HepG2 (cell line): ENCODE data around the gene RASSF7. TPM values are rescaled to one million over a fixed set of nuclear protein-coding genes. Genes with fewer than 3 reads are reported as not detected.

Source experiments
- ATAC-seq: fragments of 200-7000 bp; cut with Tn5 transposase; 3 replicates; pipeline ENCODE4 v1.9.1; 2020; ENCODE audit warnings: mild to moderate bottlenecking, moderate library complexity
- BruUV-seq: library from RNA; stranded (reverse); fragments of 400-500 nt; replicated peaks from 2 replicates; lab custom pipeline; 2021; lab: Mats Ljungman, UMichigan
- CTCF ChIA-PET: fragments of 300-600 bp; formaldehyde crosslinking; extraction: SDS; loops from one replicate; lab custom pipeline; 2021; ENCODE audit warnings: low total read pairs, inconsistent platforms, low intra/inter-chr PET ratio; lab: Yijun Ruan, JAX
- POLR2A ChIA-PET: fragments of 350-600 bp; sonication (Branson Sonifier 250); formaldehyde crosslinking; loops from one replicate; lab custom pipeline; 2020; ENCODE audit warnings: antibody characterized with exemption, inconsistent platforms; lab: Yijun Ruan, JAX
- DNase-seq: peaks from one replicate; pipeline ENCODE4 v3.0.0-alpha.2; 2015; ENCODE audit warnings: low spot score
- FAIRE-seq: peaks from 3 replicates; lab custom pipeline; 2011; peaks lifted over from hg19 to GRCh38; lab: Jason Lieb, UNC
- H2AFZ ChIP-seq: one replicate; pipeline ENCODE4 v1.6.1; 2011; ENCODE audit warnings: low read length, inconsistent platforms
- H3K27ac ChIP-seq: fragments of 300-600 bp; 3 replicates; pipeline ENCODE4 v1.8.0; 2011; ENCODE audit warnings: mixed run types, mild to moderate bottlenecking, mixed read lengths, low read length, inconsistent platforms; ENCODE audit not compliant: insufficient read depth; ENCODE audit errors: extremely low read length
- H3K27me3 ChIP-seq, 2 experiments: fragments of 200-600 bp in 1 of 2; 2 replicates in 1 of 2; 3 replicates in 1 of 2; pipeline versions ENCODE4 v1.6.0 to v1.8.0; 2011; ENCODE audit warnings: low read length in 2 of 2, mild to moderate bottlenecking in 2 of 2, moderate library complexity in 2 of 2, inconsistent platforms in 1 of 2; ENCODE audit not compliant: insufficient read depth in 2 of 2, control insufficient read depth in 1 of 2
- H3K36me3 ChIP-seq, 2 experiments: fragments of 200-600 bp in 1 of 2; replicated peaks in 1 of 2; 2 replicates in 1 of 2; 3 replicates in 1 of 2; pipeline versions ENCODE4 v1.5.1 to v1.8.0; 2011; ENCODE audit warnings: low read length in 2 of 2, inconsistent platforms in 1 of 2; ENCODE audit not compliant: insufficient read depth in 2 of 2, control insufficient read depth in 1 of 2
- H3K4me1 ChIP-seq: 2 replicates; pipeline ENCODE4 v1.5.1; 2012; ENCODE audit warnings: low read length, inconsistent platforms; ENCODE audit not compliant: insufficient read depth
- H3K4me2 ChIP-seq: 2 replicates; pipeline ENCODE4 v1.6.0; 2011; ENCODE audit warnings: low read depth, low read length, inconsistent platforms
- H3K4me3 ChIP-seq, 3 experiments: fragments of 200-600 bp in 1 of 3; sonication (generic), shearing (Covaris generic) in 1 of 3; replicated peaks in 1 of 3; 2 replicates each; pipeline ENCODE4 v1.5.1; 2011 to 2016; ENCODE audit warnings: low read length in 3 of 3, inconsistent platforms in 2 of 3, low read depth in 2 of 3, mild to moderate bottlenecking in 2 of 3, control low read depth in 1 of 3, mixed read lengths in 1 of 3; ENCODE audit not compliant: insufficient read depth in 1 of 3
- H3K79me2 ChIP-seq: one replicate; pipeline ENCODE4 v1.6.1; 2011; ENCODE audit warnings: low read length, inconsistent platforms; ENCODE audit not compliant: insufficient read depth
- H3K9ac ChIP-seq: 2 replicates; pipeline ENCODE4 v1.6.0; 2011; ENCODE audit warnings: mild to moderate bottlenecking, low read depth, low read length, inconsistent platforms; ENCODE audit not compliant: insufficient read depth
- H3K9me3 ChIP-seq: 2 replicates; pipeline ENCODE4 v1.5.1; 2012; ENCODE audit warnings: mild to moderate bottlenecking, low read length
- H4K20me1 ChIP-seq: 2 replicates; pipeline ENCODE4 v1.6.0; 2011; ENCODE audit warnings: inconsistent platforms, mild to moderate bottlenecking, low read length, moderate library complexity; ENCODE audit not compliant: insufficient read depth
- ATF7 ChIP-seq, 2 experiments: fragments of 450-650 bp in 1 of 2; sonication (generic) in 1 of 2; formaldehyde crosslinking in 1 of 2; IDR thresholded peaks; 2 replicates each; pipeline versions ENCODE4 v1.4.0 to v1.6.1; 2016 to 2020; ENCODE audit warnings: antibody characterized with exemption in 1 of 2, mild to moderate bottlenecking in 1 of 2, missing genetic modification reagents in 1 of 2
- HCFC1 ChIP-seq: fragments of 150-350 bp; IDR thresholded peaks from 2 replicates; pipeline ENCODE4 v1.6.1; 2014; ENCODE audit warnings: low read depth, low read length
- HDAC1 ChIP-seq: sonication (generic); formaldehyde crosslinking; IDR thresholded peaks from 2 replicates; pipeline ENCODE4 v1.5.1; 2020; ENCODE audit warnings: mild to moderate bottlenecking, missing genetic modification reagents
- KDM5B ChIP-seq: sonication (generic); formaldehyde crosslinking; IDR thresholded peaks from 2 replicates; pipeline ENCODE4 v1.4.0; 2020; ENCODE audit warnings: missing genetic modification reagents, mild to moderate bottlenecking, borderline replicate concordance
- MAFK ChIP-seq, 2 experiments: IDR thresholded peaks in 1 of 2; conservative IDR thresholded peaks in 1 of 2; 2 replicates each; pipeline ENCODE4 v1.6.1; 2011; ENCODE audit warnings: improper control_type of control experiment in 2 of 2, low read length in 2 of 2
- NBN ChIP-seq: fragments of 450-650 bp; conservative IDR thresholded peaks from 2 replicates; pipeline ENCODE4 v1.6.1; 2017
- PATZ1 ChIP-seq: sonication (generic); formaldehyde crosslinking; IDR thresholded peaks from 2 replicates; pipeline ENCODE4 v1.4.0; 2020; ENCODE audit warnings: missing genetic modification reagents
- PAX8 ChIP-seq: sonication (generic); formaldehyde crosslinking; IDR thresholded peaks from 2 replicates; pipeline ENCODE4 v1.8.0; 2022; ENCODE audit warnings: mild to moderate bottlenecking, missing genetic modification reagents, borderline replicate concordance
- ZNF589 ChIP-seq: sonication (generic); formaldehyde crosslinking; conservative IDR thresholded peaks from 2 replicates; pipeline ENCODE4 v1.8.0; 2022; ENCODE audit warnings: mild to moderate bottlenecking, moderate library complexity, missing genetic modification reagents
- ZNF768 ChIP-seq: sonication (generic); formaldehyde crosslinking; IDR thresholded peaks from 2 replicates; pipeline ENCODE4 v1.4.0; 2020; ENCODE audit warnings: missing genetic modification reagents
- ZNF879 ChIP-seq: sonication (generic); formaldehyde crosslinking; IDR thresholded peaks from 2 replicates; pipeline ENCODE4 v1.8.1; 2023; ENCODE audit warnings: missing genetic modification reagents
- ZSCAN25 ChIP-seq: sonication (generic); formaldehyde crosslinking; IDR thresholded peaks from 2 replicates; pipeline ENCODE4 v1.8.0; 2022; ENCODE audit warnings: mild to moderate bottlenecking, missing genetic modification reagents
- WGBS: methylation state at CpG from one replicate; pipeline ENCODE4 v1.1.6; 2017; ENCODE audit warnings: low lambda C conversion rate; 5-methylcytosine and 5-hydroxymethylcytosine counted together
- in situ Hi-C: cut with HindIII; loops from 2 replicates; pipeline ENCODE4 v1.10.0; 2017; ENCODE audit warnings: low pct_unique_long_range_greater_than_20kb; ENCODE audit not compliant: extremely low pct_ligation_motif_present
- intact Hi-C: fragments of 100-400 bp; cut with micrococcal nuclease; formaldehyde crosslinking; loops from one replicate; pipeline ENCODE4 v1.10.0; 2022; ENCODE audit not compliant: unreplicated experiment
- polyA plus RNA-seq, 8 experiments: library from polyadenylated mRNA; depleted of rRNA in 3 of 8; stranded (reverse) in 7 of 8; unstranded in 1 of 8; fragments of >200 nt; fragmentation: Illumina TruSeq in 4 of 8; extraction: Trizol in 4 of 8; gene quantifications; 2 replicates each; pipeline versions ENCODE4 v1.2.1 to v1.2.3, GENCODE V29; 2011 to 2016; ENCODE audit warnings: low read depth in 4 of 8, missing spikeins in 1 of 8, mixed read lengths in 1 of 8; ENCODE audit not compliant: insufficient read depth in 1 of 8
- total RNA-seq, 5 experiments: library from RNA; depleted of rRNA; stranded (reverse); fragments of >200 nt; fragmentation: Illumina TruSeq; extraction: Trizol; gene quantifications; 2 replicates each; pipeline ENCODE4 v1.2.3, GENCODE V29; 2016; ENCODE audit warnings: low read depth in 1 of 5
- TF ChIP-seq, protein P1 (sequence below): sonication (generic); formaldehyde crosslinking; IDR thresholded peaks from 2 replicates; pipeline ENCODE4 v1.5.0; 2020; ENCODE audit warnings: mild to moderate bottlenecking, missing genetic modification reagents

The RASSF7 gene
- total and polyA plus RNA-seq, 2 of the 13 experiments (the other 11 are each of a cell fraction or from before 2014, with no cell fraction given): 20.2 to 28.6 TPM

GRCh38 chr11:550746-551085 is 10.1 kb upstream of the RASSF7 start:
- DNase-seq (no peak), FAIRE-seq (no peak), ATAC-seq (peak; percentile 1; the same call in 1 of the 3 replicates)
- H3K36me3 ChIP-seq: no peaks in the 10 kb centered on the region
- H3K9me3 ChIP-seq: no peaks in the 10 kb centered on the region
- H4K20me1 ChIP-seq: no peaks in the 10 kb centered on the region
- H2AFZ ChIP-seq: no peak overlapping the region
- no TSS peak for BruUV-seq
- H3K4me3 ChIP-seq: no peak overlapping the region; a peak in 1 of 6 replicates
- intact Hi-C loops (loop anchor here (10.0 kb wide), 1 partner anchor 64 kb away; the partner anchor contains the start of gene IRF7), in situ Hi-C loops (loop anchor here (10.0 kb wide), 1 partner anchor 74 kb away; the partner anchor contains the start of genes CDHR5 and SCT)
- H3K9ac ChIP-seq: no peak overlapping the region
- H3K79me2 ChIP-seq: no peaks in the 10 kb centered on the region
- ChIA-PET CTCF (no interaction called here), POLR2A (interaction anchor here (0.6 to 1.5 kb wide), 4 partner anchors 9 to 37 kb away, joined by 3 to 5 read pairs (median 4); partner anchors contain the start of gene PHRF1)
- 0% methylated on average over 1 of the region's 5 CpGs for WGBS
- peaks cover 11 to 31% of the 10 kb centered on the region in 2 experiments for H3K27me3 ChIP-seq
- H3K27ac ChIP-seq: no peak overlapping the region
- H3K4me2 ChIP-seq: no peak overlapping the region
- TF ChIP-seq MAFK (conservative IDR thresholded peaks at IDR 0.05 in 1 of 2, IDR thresholded peaks at IDR 0.05 in 1 of 2; ENCODE audit: low read length in 2 of 2) (peak in 1 of 2 experiments; percentile 23; a peak in 1 of 4 replicates), PAX8 (CRISPR knock-in tag) (no peak), KDM5B (CRISPR knock-in tag) (0 out of 2 replicates have a peak, but pooled peaks have one; percentile 28), ATF7 (IDR thresholded peaks at IDR 0.05) (no peak), ATF7 (CRISPR knock-in tag; IDR thresholded peaks at IDR 0.05) (no peak), HCFC1 (no peak), HDAC1 (0 out of 2 replicates have a peak, but pooled peaks have one; percentile 12)
- peaks cover 54% of the 10 kb centered on the region for H3K4me1 ChIP-seq

DNA sequence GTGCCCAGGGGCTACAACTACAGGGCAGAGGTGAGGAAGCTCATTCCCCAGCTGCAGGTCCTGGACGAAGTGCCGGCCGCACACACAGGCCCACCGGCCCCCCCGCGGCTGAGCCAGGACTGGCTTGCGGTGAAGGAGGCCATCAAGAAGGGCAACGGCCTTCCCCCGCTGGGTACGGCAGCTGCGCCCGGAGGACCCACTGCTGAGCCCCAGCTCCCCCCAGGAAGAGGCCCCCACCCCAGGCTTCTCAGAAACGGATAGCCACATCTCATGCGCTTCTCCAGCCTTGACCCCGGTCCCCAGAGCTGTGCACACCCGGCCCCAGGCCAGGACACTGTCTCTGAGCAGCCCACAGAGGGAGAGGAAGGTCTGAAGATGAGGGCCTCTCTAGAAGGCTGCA is 9.6 kb upstream of the RASSF7 start:
- Histone ChIP-seq H3K27ac (no peak overlapping the region), H3K4me3 (peak overlapping the region in 1 of 3 experiments; percentile 50; a peak in 1 of 6 replicates), H2AFZ (no peak overlapping the region), H3K27me3 (peaks cover 11 to 31% of the 10 kb centered on the region in 2 experiments), H3K36me3 (no peaks in the 10 kb centered on the region), H3K9ac (no peak overlapping the region), H4K20me1 (no peaks in the 10 kb centered on the region), H3K4me2 (peak overlapping the region; percentile 50), H3K9me3 (no peaks in the 10 kb centered on the region), H3K79me2 (no peaks in the 10 kb centered on the region), H3K4me1 (peaks cover 54% of the 10 kb centered on the region)
- ChIA-PET POLR2A (interaction anchor here (0.6 to 1.5 kb wide), 5 partner anchors 9 to 148 kb away, joined by 3 to 5 read pairs (median 4); partner anchors contain the start of gene PHRF1), CTCF (no interaction called here)
- intact Hi-C loops (loop anchor here (10.0 kb wide), 1 partner anchor 64 kb away; the partner anchor contains the start of gene IRF7), in situ Hi-C loops (loop anchor here (10.0 kb wide), 1 partner anchor 74 kb away; the partner anchor contains the start of genes CDHR5 and SCT)
- BruUV-seq: no TSS peak
- DNase-seq: no peak
- peak; percentile 21 for ATAC-seq
- no peak for FAIRE-seq
- 8% methylated on average over 2 of the region's 16 CpGs for WGBS
- TF ChIP-seq ZNF768 (CRISPR knock-in tag) (peak; percentile 87), ZNF589 (CRISPR knock-in tag) (peak; percentile 25; the same call in 1 of the 2 replicates), NBN (no peak), ZSCAN25 (0 out of 2 replicates have a peak, but pooled peaks have one; percentile 12), PATZ1 (CRISPR knock-in tag) (peak; percentile 44), ZNF879 (CRISPR knock-in tag) (no peak)
- TF ChIP-seq, protein P1, sequence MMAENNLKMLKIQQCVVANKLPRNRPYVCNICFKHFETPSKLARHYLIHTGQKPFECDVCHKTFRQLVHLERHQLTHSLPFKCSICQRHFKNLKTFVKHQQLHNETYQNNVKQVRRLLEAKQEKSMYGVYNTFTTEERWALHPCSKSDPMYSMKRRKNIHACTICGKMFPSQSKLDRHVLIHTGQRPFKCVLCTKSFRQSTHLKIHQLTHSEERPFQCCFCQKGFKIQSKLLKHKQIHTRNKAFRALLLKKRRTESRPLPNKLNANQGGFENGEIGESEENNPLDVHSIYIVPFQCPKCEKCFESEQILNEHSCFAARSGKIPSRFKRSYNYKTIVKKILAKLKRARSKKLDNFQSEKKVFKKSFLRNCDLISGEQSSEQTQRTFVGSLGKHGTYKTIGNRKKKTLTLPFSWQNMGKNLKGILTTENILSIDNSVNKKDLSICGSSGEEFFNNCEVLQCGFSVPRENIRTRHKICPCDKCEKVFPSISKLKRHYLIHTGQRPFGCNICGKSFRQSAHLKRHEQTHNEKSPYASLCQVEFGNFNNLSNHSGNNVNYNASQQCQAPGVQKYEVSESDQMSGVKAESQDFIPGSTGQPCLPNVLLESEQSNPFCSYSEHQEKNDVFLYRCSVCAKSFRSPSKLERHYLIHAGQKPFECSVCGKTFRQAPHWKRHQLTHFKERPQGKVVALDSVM (CRISPR knock-in tag): peak; percentile 31; the same call in 1 of the 2 replicates
